GM12878 (cell line): ENCODE data around the gene ARHGAP19. TPM values are rescaled to one million over a fixed set of nuclear protein-coding genes. Genes with fewer than 3 reads are reported as not detected.

ENCODE experiments used
- ATAC-seq: fragments of 200-7000 bp; cut with Tn5 transposase; 3 replicates; pipeline ENCODE4 v1.9.1; 2020; ENCODE audit warnings: mild to moderate bottlenecking, moderate library complexity
- BruUV-seq: library from RNA; stranded (reverse); fragments of 400-500 nt; replicated peaks from 2 replicates; lab custom pipeline; 2021; lab: Mats Ljungman, UMichigan
- CTCF ChIA-PET: fragments of 300-600 bp; sonication (Branson Sonifier 250); formaldehyde crosslinking; extraction: SDS; loops from one replicate; lab custom pipeline; 2021; ENCODE audit warnings: inconsistent platforms; lab: Yijun Ruan, JAX
- POLR2A ChIA-PET: fragments of 350-600 bp; formaldehyde crosslinking; extraction: SDS; loops from one replicate; lab custom pipeline; 2021; ENCODE audit warnings: inconsistent platforms; lab: Charles Lee
- RAD21 ChIA-PET: fragments of 300-600 bp; sonication (Branson Sonifier 250); formaldehyde crosslinking; loops from one replicate; lab custom pipeline; 2023; ENCODE audit warnings: antibody characterized with exemption; ENCODE audit not compliant: unreplicated experiment; lab: Charles Lee
- SMC1A ChIA-PET: fragments of 300-600 bp; sonication (Branson Sonifier 250); formaldehyde crosslinking; loops from one replicate; lab custom pipeline; 2023; ENCODE audit not compliant: unreplicated experiment, uncharacterized antibody; lab: Charles Lee
- DNase-seq: peaks from one replicate; pipeline ENCODE4 v3.0.0-alpha.2; 2011; ENCODE audit warnings: low read depth, low spot score
- FAIRE-seq: peaks from 3 replicates; lab custom pipeline; 2011; peaks lifted over from hg19 to GRCh38; lab: Jason Lieb, UNC
- H2AFZ ChIP-seq: 2 replicates; pipeline ENCODE4 v1.6.0; 2011; ENCODE audit warnings: low read depth, low read length, control low read depth; ENCODE audit not compliant: control insufficient read depth
- H3K27ac ChIP-seq: 2 replicates; pipeline ENCODE4 v1.5.1; 2011; ENCODE audit warnings: control low read depth; ENCODE audit not compliant: control insufficient read depth, insufficient read depth
- H3K27me3 ChIP-seq, 2 experiments: replicated peaks in 1 of 2; 2 replicates each; pipeline versions ENCODE4 v1.6.0 to v1.6.1; 2011; ENCODE audit warnings: low read length in 1 of 2; ENCODE audit not compliant: control insufficient read depth in 2 of 2, insufficient read depth in 2 of 2
- H3K36me3 ChIP-seq, 2 experiments: 2 replicates each; pipeline ENCODE4 v1.5.1; 2011; ENCODE audit warnings: low read length in 1 of 2; ENCODE audit not compliant: control insufficient read depth in 2 of 2, insufficient read depth in 2 of 2
- H3K4me1 ChIP-seq: 2 replicates; pipeline ENCODE4 v1.6.1; 2011; ENCODE audit warnings: mild to moderate bottlenecking, low read length, moderate library complexity, mixed read lengths; ENCODE audit not compliant: control insufficient read depth, insufficient read depth
- H3K4me2 ChIP-seq: 2 replicates; pipeline ENCODE4 v1.6.0; 2011; ENCODE audit warnings: control low read depth; ENCODE audit not compliant: control insufficient read depth, insufficient read depth
- H3K4me3 ChIP-seq: fragments of 200-600 bp; sonication (generic); 2 replicates; pipeline ENCODE4 v1.5.1; 2016
- H3K79me2 ChIP-seq: 2 replicates; pipeline ENCODE4 v1.6.0; 2011; ENCODE audit warnings: low read length; ENCODE audit not compliant: control insufficient read depth, insufficient read depth
- H3K9ac ChIP-seq: 2 replicates; pipeline ENCODE4 v1.8.0; 2011; ENCODE audit warnings: low read length, control low read depth, mixed read lengths; ENCODE audit not compliant: control insufficient read depth, insufficient read depth
- H3K9me3 ChIP-seq: replicated peaks from 3 replicates; pipeline ENCODE4 v1.5.1; 2011; ENCODE audit warnings: mild to moderate bottlenecking, low read length; ENCODE audit not compliant: control insufficient read depth, insufficient read depth
- H4K20me1 ChIP-seq: 2 replicates; pipeline ENCODE4 v1.6.0; 2011; ENCODE audit not compliant: control insufficient read depth, insufficient read depth
- ESRRA ChIP-seq: IDR thresholded peaks from 2 replicates; pipeline ENCODE4 v1.6.1; 2012; ENCODE audit warnings: mild to moderate bottlenecking, low read length, improper control_type of control experiment
- HDGF ChIP-seq: fragments of 450-650 bp; IDR thresholded peaks from 2 replicates; pipeline ENCODE4 v1.6.1; 2016; ENCODE audit warnings: antibody characterized with exemption
- WGBS: methylation state at CpG from one replicate; pipeline ENCODE4 v1.1.6; 2016; ENCODE audit warnings: low lambda C conversion rate; ENCODE audit not compliant: insufficient replicate concordance, insufficient coverage; ENCODE audit errors: missing lambda C conversion rate; 5-methylcytosine and 5-hydroxymethylcytosine counted together
- in situ Hi-C: fragments of 300-500 bp; cut with MboI; formaldehyde crosslinking; loops from 9 replicates; pipeline ENCODE4 v1.14.3; 2018; ENCODE audit warnings: mixed read lengths
- intact Hi-C: fragments of 100-400 bp; cut with micrococcal nuclease; formaldehyde crosslinking; loops from one replicate; pipeline ENCODE4 v1.14.2; 2022; ENCODE audit not compliant: unreplicated experiment
- polyA plus RNA-seq, 11 experiments: library from polyadenylated mRNA; depleted of rRNA in 4 of 11; unstranded in 6 of 11; stranded (reverse) in 5 of 11; fragments of >200 nt; fragmentation: Nextera tagmentation in 4 of 11; fragmentation: Illumina TruSeq in 1 of 11; extraction: Ambion mirVana in 4 of 11; extraction: Trizol in 1 of 11; gene quantifications; 1 replicate in 1 of 11; 2 replicates in 10 of 11; pipeline versions ENCODE4 v1.2.1 to v1.2.3, GENCODE V29; 2011 to 2016; ENCODE audit warnings: inconsistent platforms in 2 of 11, missing spikeins in 2 of 11, low read depth in 1 of 11
- total RNA-seq, 4 experiments: library from RNA; depleted of rRNA in 3 of 4; stranded (reverse); fragments of >200 nt in 3 of 4; fragmentation: Illumina TruSeq in 1 of 4; extraction: Trizol in 1 of 4; gene quantifications; 2 replicates each; pipeline versions ENCODE4 v1.2.1 to v1.2.3, GENCODE V29; 2013 to 2021
- TF ChIP-seq, protein P1 (sequence below), 3 experiments: IDR thresholded peaks in 2 of 3; conservative IDR thresholded peaks in 1 of 3; 2 replicates each; pipeline ENCODE4 v1.5.1; 2011; ENCODE audit warnings: low read depth in 3 of 3, low read length in 3 of 3, mild to moderate bottlenecking in 3 of 3, control low read depth in 2 of 3, moderate library complexity in 2 of 3, inconsistent platforms in 1 of 3, mixed read lengths in 1 of 3; ENCODE audit not compliant: control insufficient read depth in 2 of 3, insufficient read depth in 1 of 3; ENCODE audit errors: extremely low read depth in 1 of 3

The ARHGAP19 gene
- total and polyA plus RNA-seq, 10 of the 15 experiments (the other 5 are each of a cell fraction or from before 2014, with no cell fraction given): 13.3 to 40.7 (median 22.6) TPM

DNA sequence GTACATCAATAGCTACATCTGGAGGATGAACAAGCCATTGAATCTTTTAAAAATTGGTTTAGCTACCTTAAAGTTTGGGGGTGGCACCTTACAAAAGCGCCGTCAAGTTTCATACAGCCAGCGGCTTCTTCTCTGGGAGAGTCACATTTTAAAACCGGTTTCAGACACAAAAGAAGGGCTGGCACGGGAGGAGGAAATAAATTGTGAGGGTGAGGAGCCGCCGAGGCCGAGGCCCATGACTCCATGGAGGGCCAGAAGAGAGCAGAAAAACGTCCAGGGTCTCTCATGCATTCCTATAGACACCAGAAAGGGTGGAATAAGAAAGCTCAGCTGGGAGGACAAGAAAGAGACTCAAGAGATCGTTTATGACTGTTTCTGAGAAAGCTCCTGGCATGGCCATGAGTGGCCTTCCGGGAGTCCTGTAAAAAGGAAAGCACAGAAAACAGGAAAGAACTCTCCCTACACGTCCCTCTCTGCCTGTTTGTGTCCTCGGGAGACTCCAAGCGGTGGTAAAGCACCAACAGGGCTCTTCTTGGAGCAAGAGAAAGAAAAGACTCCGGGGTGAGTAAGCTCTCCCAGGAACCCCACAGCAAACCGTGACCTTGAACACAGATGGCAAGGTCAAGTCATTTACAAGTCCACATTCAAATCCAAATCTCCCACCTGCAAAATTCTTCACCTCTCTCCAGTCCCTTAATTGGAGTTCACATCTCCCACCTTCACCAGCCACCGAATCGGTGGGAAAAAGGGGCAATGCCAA, 40.3 kb upstream of the ARHGAP19 start:
- H3K36me3 ChIP-seq: no peaks in the 10 kb centered on the region
- H3K9ac ChIP-seq: peak overlapping the region; percentile 47
- ATAC-seq (no peak), FAIRE-seq (no peak), DNase-seq (no peak)
- no peak for TF ChIP-seq HDGF
- TF ChIP-seq, protein P1, sequence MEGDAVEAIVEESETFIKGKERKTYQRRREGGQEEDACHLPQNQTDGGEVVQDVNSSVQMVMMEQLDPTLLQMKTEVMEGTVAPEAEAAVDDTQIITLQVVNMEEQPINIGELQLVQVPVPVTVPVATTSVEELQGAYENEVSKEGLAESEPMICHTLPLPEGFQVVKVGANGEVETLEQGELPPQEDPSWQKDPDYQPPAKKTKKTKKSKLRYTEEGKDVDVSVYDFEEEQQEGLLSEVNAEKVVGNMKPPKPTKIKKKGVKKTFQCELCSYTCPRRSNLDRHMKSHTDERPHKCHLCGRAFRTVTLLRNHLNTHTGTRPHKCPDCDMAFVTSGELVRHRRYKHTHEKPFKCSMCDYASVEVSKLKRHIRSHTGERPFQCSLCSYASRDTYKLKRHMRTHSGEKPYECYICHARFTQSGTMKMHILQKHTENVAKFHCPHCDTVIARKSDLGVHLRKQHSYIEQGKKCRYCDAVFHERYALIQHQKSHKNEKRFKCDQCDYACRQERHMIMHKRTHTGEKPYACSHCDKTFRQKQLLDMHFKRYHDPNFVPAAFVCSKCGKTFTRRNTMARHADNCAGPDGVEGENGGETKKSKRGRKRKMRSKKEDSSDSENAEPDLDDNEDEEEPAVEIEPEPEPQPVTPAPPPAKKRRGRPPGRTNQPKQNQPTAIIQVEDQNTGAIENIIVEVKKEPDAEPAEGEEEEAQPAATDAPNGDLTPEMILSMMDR (IDR thresholded peaks at IDR 0.05 in 2 of 3, conservative IDR thresholded peaks at IDR 0.05 in 1 of 3; ENCODE audit: control insufficient read depth in 2 of 3, extremely low read depth in 1 of 3, insufficient read depth in 1 of 3, low read depth in 3 of 3, low read length in 3 of 3): peak in 1 of 3 experiments; percentile 21; a peak in 1 of 6 replicates
- TF ChIP-seq ESRRA: peak; percentile 92
- peaks cover 10% of the 10 kb centered on the region for H3K4me1 ChIP-seq
- intact Hi-C loops (loop anchor here (5.0 kb wide), 1 partner anchor 40 kb away; the partner anchor contains the start of gene ARHGAP19), in situ Hi-C loops (no loop called here)
- RAD21 ChIA-PET: interaction anchor here (0.7 to 2.9 kb wide), 3 partner anchors 11 to 95 kb away, joined by 3 to 14 read pairs (median 3); no protein-coding TSS in a partner anchor
- peak overlapping the region; percentile 43 for H2AFZ ChIP-seq
- H3K79me2 ChIP-seq: no peaks in the 10 kb centered on the region
- peak overlapping the region; percentile 88 for H3K4me2 ChIP-seq
- CTCF ChIA-PET: interaction anchor here (0.8 to 4.0 kb wide), 11 partner anchors 9 to 309 kb away, joined by 3 to 29 read pairs (median 3); no protein-coding TSS in a partner anchor
- 55% methylated on average over 18 of the region's 18 CpGs for WGBS
- TSS peak; percentile 75 for BruUV-seq
- H3K9me3 ChIP-seq: no peaks in the 10 kb centered on the region
- H3K27me3 ChIP-seq: peaks cover 0 to 9% of the 10 kb centered on the region in 2 experiments; a peak in 1 of 4 replicates
- no peak overlapping the region for H3K27ac ChIP-seq
- H3K4me3 ChIP-seq: peak overlapping the region; percentile 89
- POLR2A ChIA-PET: interaction anchor here (0.6 to 1.8 kb wide), 5 partner anchors 13 to 54 kb away, joined by 3 to 5 read pairs (median 4); partner anchors contain the start of genes ARHGAP19 and FRAT1
- no peaks in the 10 kb centered on the region; the same call in 1 of the 2 replicates for H4K20me1 ChIP-seq
- SMC1A ChIA-PET: interaction anchor here (0.7 to 3.4 kb wide), 11 partner anchors 9 to 69 kb away, joined by 3 to 17 read pairs (median 3); no protein-coding TSS in a partner anchor
